ENCODE measurements around the gene SBF2.

SBF2 gene

DNA sequence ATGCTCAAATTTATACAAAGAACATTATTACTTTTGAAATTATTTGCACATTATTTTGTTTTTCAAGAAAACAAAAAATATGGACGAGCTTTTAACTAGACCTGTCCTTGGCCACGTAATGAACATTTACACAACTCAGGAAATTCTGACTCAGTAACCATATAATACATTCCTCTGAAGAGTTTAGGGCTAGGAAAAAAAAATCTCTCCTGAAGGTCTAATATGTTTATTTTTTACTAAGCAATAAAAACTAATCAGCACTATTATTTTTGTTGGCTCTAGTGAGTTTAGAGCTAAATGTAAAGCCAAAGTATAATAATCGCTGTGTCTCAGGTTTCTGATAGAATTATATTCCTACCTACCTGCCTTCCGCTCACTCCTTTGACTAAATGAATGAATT lies 442.7 kb downstream of the SBF2 start:
- no peak for TF ChIP-seq EZH2 (IDR thresholded peaks at IDR 0.05; ENCODE audit: borderline replicate concordance, low read depth, low read length, severe bottlenecking)
- TF ChIP-seq, protein P1, sequence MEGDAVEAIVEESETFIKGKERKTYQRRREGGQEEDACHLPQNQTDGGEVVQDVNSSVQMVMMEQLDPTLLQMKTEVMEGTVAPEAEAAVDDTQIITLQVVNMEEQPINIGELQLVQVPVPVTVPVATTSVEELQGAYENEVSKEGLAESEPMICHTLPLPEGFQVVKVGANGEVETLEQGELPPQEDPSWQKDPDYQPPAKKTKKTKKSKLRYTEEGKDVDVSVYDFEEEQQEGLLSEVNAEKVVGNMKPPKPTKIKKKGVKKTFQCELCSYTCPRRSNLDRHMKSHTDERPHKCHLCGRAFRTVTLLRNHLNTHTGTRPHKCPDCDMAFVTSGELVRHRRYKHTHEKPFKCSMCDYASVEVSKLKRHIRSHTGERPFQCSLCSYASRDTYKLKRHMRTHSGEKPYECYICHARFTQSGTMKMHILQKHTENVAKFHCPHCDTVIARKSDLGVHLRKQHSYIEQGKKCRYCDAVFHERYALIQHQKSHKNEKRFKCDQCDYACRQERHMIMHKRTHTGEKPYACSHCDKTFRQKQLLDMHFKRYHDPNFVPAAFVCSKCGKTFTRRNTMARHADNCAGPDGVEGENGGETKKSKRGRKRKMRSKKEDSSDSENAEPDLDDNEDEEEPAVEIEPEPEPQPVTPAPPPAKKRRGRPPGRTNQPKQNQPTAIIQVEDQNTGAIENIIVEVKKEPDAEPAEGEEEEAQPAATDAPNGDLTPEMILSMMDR (IDR thresholded peaks at IDR 0.05; ENCODE audit: borderline replicate concordance, extremely low read depth, low read length, poor library complexity, severe bottlenecking), result no peak
- Histone ChIP-seq H2AFZ (ENCODE audit: low read depth, low read length) (no peak overlapping the region), H3K4me3 (ENCODE audit: low read depth in 1 of 2, low read length in 2 of 2) (no peak overlapping the region), H3K27me3 (ENCODE audit: insufficient read depth, low read length, poor library complexity) (no peaks in the 10 kb centered on the region), H3K4me2 (ENCODE audit: insufficient read depth, low read length) (no peak overlapping the region), H3K9ac (ENCODE audit: low read depth, low read length) (no peak overlapping the region), H3K9me3 (ENCODE audit: insufficient read depth, low read length, severe bottlenecking) (no peaks in the 10 kb centered on the region), H4K20me1 (ENCODE audit: insufficient read depth, low read length) (no peaks in the 10 kb centered on the region), H3K4me1 (ENCODE audit: insufficient read depth, low read length) (no peaks in the 10 kb centered on the region), H3K27ac (ENCODE audit: low read length) (no peak overlapping the region), H3K79me2 (ENCODE audit: insufficient read depth, low read length) (no peaks in the 10 kb centered on the region), H3K36me3 (ENCODE audit: insufficient read depth, low read length) (peaks cover 39% of the 10 kb centered on the region)
- ATAC-seq (ENCODE audit: insufficient read depth, low read depth), result no peak
- no peak for DNase-seq

DNA sequence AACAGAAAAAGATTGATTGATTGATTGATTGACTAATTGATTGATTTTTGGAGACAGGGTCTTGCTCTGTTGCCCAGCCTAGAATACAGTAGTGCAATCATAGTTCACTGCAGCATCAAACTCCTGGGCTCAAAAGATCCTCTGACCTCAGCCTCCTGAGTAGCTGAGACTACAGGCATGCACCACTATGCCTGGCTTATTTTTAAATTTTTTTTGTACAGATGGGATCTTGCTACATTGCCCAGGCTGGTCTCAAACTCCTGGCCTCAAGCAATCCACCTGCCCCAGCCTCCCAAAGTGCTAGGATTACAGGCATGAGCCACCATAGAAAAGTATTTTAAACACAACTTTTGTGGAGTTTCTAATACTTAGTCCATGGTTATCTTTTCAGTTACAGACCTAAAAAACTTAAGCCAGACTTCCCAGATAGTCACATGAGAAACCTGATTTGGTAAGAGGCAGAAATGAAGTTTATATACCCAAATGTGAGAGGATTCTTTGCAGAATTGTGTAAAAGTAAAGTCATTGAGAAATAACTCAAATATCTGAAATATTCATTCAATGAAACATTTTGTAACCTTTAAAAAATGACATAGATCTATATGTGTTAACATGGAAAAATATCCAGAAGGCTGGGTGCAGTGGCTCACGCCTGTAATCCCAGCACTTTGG lies 443.7 kb downstream of the SBF2 start:
- H3K9ac ChIP-seq (ENCODE audit: low read depth, low read length), result no peak overlapping the region
- no peak overlapping the region for H3K4me2 ChIP-seq (ENCODE audit: insufficient read depth, low read length)
- ATAC-seq (ENCODE audit: insufficient read depth, low read depth), result no peak
- H4K20me1 ChIP-seq (ENCODE audit: insufficient read depth, low read length), result no peaks in the 10 kb centered on the region
- no peaks in the 10 kb centered on the region for H3K4me1 ChIP-seq (ENCODE audit: insufficient read depth, low read length)
- no peaks in the 10 kb centered on the region for H3K79me2 ChIP-seq (ENCODE audit: insufficient read depth, low read length)
- H2AFZ ChIP-seq (ENCODE audit: low read depth, low read length), result no peak overlapping the region
- TF ChIP-seq EZH2 (IDR thresholded peaks at IDR 0.05; ENCODE audit: borderline replicate concordance, low read depth, low read length, severe bottlenecking), result no peak
- TF ChIP-seq, protein P1 (IDR thresholded peaks at IDR 0.05; ENCODE audit: borderline replicate concordance, extremely low read depth, low read length, poor library complexity, severe bottlenecking), result no peak
- DNase-seq, result no peak
- no peak overlapping the region for H3K4me3 ChIP-seq (ENCODE audit: low read depth in 1 of 2, low read length in 2 of 2)
- no peak overlapping the region for H3K27ac ChIP-seq (ENCODE audit: low read length)
- H3K27me3 ChIP-seq (ENCODE audit: insufficient read depth, low read length, poor library complexity), result no peaks in the 10 kb centered on the region
- peaks cover 36% of the 10 kb centered on the region for H3K36me3 ChIP-seq (ENCODE audit: insufficient read depth, low read length)
- H3K9me3 ChIP-seq (ENCODE audit: insufficient read depth, low read length, severe bottlenecking), result no peaks in the 10 kb centered on the region

DNA sequence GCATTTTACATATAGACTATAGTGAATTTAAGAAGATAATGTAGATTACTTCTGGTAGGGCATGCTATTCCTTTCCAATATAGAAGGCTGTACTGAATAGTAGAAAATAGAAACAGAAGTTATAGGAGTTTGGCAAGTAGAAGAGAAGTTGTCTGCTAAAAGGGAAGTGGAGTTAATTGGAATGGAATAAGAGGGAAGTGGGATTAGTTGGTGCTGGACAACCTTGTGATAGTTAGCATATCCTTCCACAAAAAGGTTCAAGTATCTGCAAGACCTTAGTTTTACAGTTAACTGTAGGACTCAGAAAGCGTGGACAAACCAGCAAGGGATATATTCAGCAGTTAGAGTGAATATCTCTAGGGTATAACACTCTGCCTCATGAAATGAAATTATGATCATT lies 444.6 kb downstream of the SBF2 start:
- H3K27ac ChIP-seq (ENCODE audit: low read length), result no peak overlapping the region

More for the DNA sequence above, 444.6 kb downstream of the SBF2 start:
- Histone ChIP-seq H3K36me3 (ENCODE audit: insufficient read depth, low read length) (peaks cover 32% of the 10 kb centered on the region), H3K9me3 (ENCODE audit: insufficient read depth, low read length, severe bottlenecking) (no peaks in the 10 kb centered on the region), H3K9ac (ENCODE audit: low read depth, low read length) (no peak overlapping the region), H3K4me2 (ENCODE audit: insufficient read depth, low read length) (no peak overlapping the region), H3K4me3 (ENCODE audit: low read depth in 1 of 2, low read length in 2 of 2) (no peak overlapping the region), H3K79me2 (ENCODE audit: insufficient read depth, low read length) (no peaks in the 10 kb centered on the region), H4K20me1 (ENCODE audit: insufficient read depth, low read length) (no peaks in the 10 kb centered on the region), H3K4me1 (ENCODE audit: insufficient read depth, low read length) (no peaks in the 10 kb centered on the region), H2AFZ (ENCODE audit: low read depth, low read length) (no peak overlapping the region), H3K27me3 (ENCODE audit: insufficient read depth, low read length, poor library complexity) (no peaks in the 10 kb centered on the region)
- no peak for TF ChIP-seq EZH2 (IDR thresholded peaks at IDR 0.05; ENCODE audit: borderline replicate concordance, low read depth, low read length, severe bottlenecking)
- TF ChIP-seq, protein P1 (IDR thresholded peaks at IDR 0.05; ENCODE audit: borderline replicate concordance, extremely low read depth, low read length, poor library complexity, severe bottlenecking), result no peak
- ATAC-seq (ENCODE audit: insufficient read depth, low read depth) (no peak), DNase-seq (no peak)
